Upper lobe of left lung (tissue), 4 donors: Measurements from ENCODE around the gene ARL14.

ENCODE experiments used
- CTCF ChIP-seq, 6 experiments: fragments of 450-650 bp in 4 of 6; fragments of 200-600 bp in 2 of 6; sonication (generic) in 2 of 6; IDR thresholded peaks; one replicate each; pipeline ENCODE4 v1.5.1; 2016 to 2019; ENCODE audit warnings: antibody characterized with exemption in 6 of 6
- POLR2A ChIP-seq, 4 donors: fragments of 450-650 bp; IDR thresholded peaks; one replicate each; pipeline ENCODE4 v1.5.1; 2016 to 2017; ENCODE audit warnings: antibody characterized with exemption in 4 of 4, mild to moderate bottlenecking in 2 of 4

GRCh38 chr3:160649596-160649995 lies 27.4 kb upstream of the ARL14 start:
- no peak for TF ChIP-seq POLR2A (IDR thresholded peaks at IDR 0.05)
- TF ChIP-seq CTCF (IDR thresholded peaks at IDR 0.05), result no peak
